Measurements from ENCODE around the gene AQP1.

GRCh38 chr7:30923774-30924413 lies 12.2 kb downstream of the AQP1 start:
- TF ChIP-seq POLR2AphosphoS5 (IDR thresholded peaks at IDR 0.05; ENCODE audit: low read depth, low read length) (no peak), POLR2A (IDR thresholded peaks at IDR 0.05; ENCODE audit: low read depth, low read length) (no peak), TAF1 (IDR thresholded peaks at IDR 0.05; ENCODE audit: borderline replicate concordance, low read depth, low read length) (no peak)

Measured in GM12892 (cell line).